Endodermal cell (in vitro differentiated cells): ENCODE data around the gene SPACA5B. TPM values are rescaled to one million over a fixed set of nuclear protein-coding genes. Genes with fewer than 3 reads are reported as not detected.
"Not testable (repeated sequence)": the region's sequence is repeated elsewhere in the genome, so short reads cannot be mapped to it uniquely, and the experiment has no call there.

Source experiments
- DNase-seq: peaks from one replicate; pipeline ENCODE4 v3.0.0-alpha.2; 2017
- H3K27ac ChIP-seq: 2 replicates; pipeline ENCODE4 v1.5.1; 2013; ENCODE audit warnings: mild to moderate bottlenecking, low read depth, low read length, moderate library complexity
- H3K27me3 ChIP-seq: 2 replicates; pipeline ENCODE4 v1.6.1; 2013; ENCODE audit warnings: mild to moderate bottlenecking, low read length, moderate library complexity; ENCODE audit not compliant: insufficient read depth, control insufficient read depth, poor library complexity, severe bottlenecking
- H3K36me3 ChIP-seq: 2 replicates; pipeline ENCODE4 v1.7.0; 2013; ENCODE audit warnings: mild to moderate bottlenecking, low read length, moderate library complexity; ENCODE audit not compliant: control insufficient read depth, insufficient read depth
- H3K4me1 ChIP-seq: one replicate; pipeline ENCODE4 v1.7.0; 2013; ENCODE audit warnings: low read length; ENCODE audit not compliant: control insufficient read depth, insufficient read depth
- H3K4me3 ChIP-seq: 2 replicates; pipeline ENCODE4 v1.5.1; 2013; ENCODE audit warnings: mild to moderate bottlenecking, low read length, moderate library complexity
- H3K9ac ChIP-seq: 2 replicates; pipeline ENCODE4 v1.6.1; 2013; ENCODE audit warnings: mild to moderate bottlenecking, low read length, moderate library complexity; ENCODE audit not compliant: poor library complexity, severe bottlenecking; ENCODE audit errors: extremely low read depth
- H3K9me3 ChIP-seq: 2 replicates; pipeline ENCODE4 v1.6.1; 2013; ENCODE audit warnings: mild to moderate bottlenecking, low read length, moderate library complexity; ENCODE audit not compliant: control insufficient read depth
- H3K27ac Mint-ChIP-seq: 2 replicates; pipeline ENCODE4 v1.8.0; 2020; ENCODE audit warnings: mixed read lengths
- H3K27me3 Mint-ChIP-seq: 2 replicates; pipeline ENCODE4 v1.8.0; 2021; ENCODE audit warnings: mild to moderate bottlenecking, mixed read lengths; ENCODE audit not compliant: insufficient read depth
- H3K36me3 Mint-ChIP-seq: 2 replicates; pipeline ENCODE4 v1.8.0; 2020; ENCODE audit warnings: low read depth, mixed read lengths
- H3K4me1 Mint-ChIP-seq: 2 replicates; pipeline ENCODE4 v1.8.0; 2020; ENCODE audit warnings: mixed read lengths
- H3K4me3 Mint-ChIP-seq: 2 replicates; pipeline ENCODE4 v1.8.0; 2020; ENCODE audit warnings: mild to moderate bottlenecking, moderate library complexity, mixed read lengths
- H3K9me3 Mint-ChIP-seq: 2 replicates; pipeline ENCODE4 v1.8.0; 2020; ENCODE audit warnings: mild to moderate bottlenecking, mixed read lengths
- CTCF ChIP-seq: fragments of 200-600 bp; sonication (generic); conservative IDR thresholded peaks from 2 replicates; pipeline ENCODE4 v1.5.0; 2021; ENCODE audit warnings: antibody characterized with exemption, mild to moderate bottlenecking
- WGBS, 2 experiments: methylation state at CpG; one replicate each; pipeline versions ENCODE4 v1.1.5 to v1.1.7; 2013; ENCODE audit warnings: missing lambda C conversion rate in 2 of 2, mixed read lengths in 1 of 2; ENCODE audit not compliant: insufficient coverage in 1 of 2, insufficient read length in 1 of 2; 5-methylcytosine and 5-hydroxymethylcytosine counted together
- total RNA-seq, 2 donors: library from RNA; stranded (reverse); fragmentation: NEBNext Ultra II Directional in 1 of 2; extraction: Animal tissue kit (Norgen Biotek cat#: 25700) in 1 of 2; gene quantifications; 2 replicates in 1 of 2; 3 replicates in 1 of 2; pipeline ENCODE4 v1.2.1, GENCODE V29; 2021

SPACA5B gene
- total RNA-seq, 2 donors from 2014 or later = not detected

- no peak for DNase-seq
- no peak for TF ChIP-seq CTCF
- Mint-ChIP-seq H3K4me1 (peaks cover 6% of the 10 kb centered on the region), H3K27me3 (no peaks in the 10 kb centered on the region), H3K36me3 (no peaks in the 10 kb centered on the region), H3K27ac (no peak overlapping the region), H3K9me3 (peaks cover 53% of the 10 kb centered on the region), H3K4me3 (no peak overlapping the region)
- no peaks in the 10 kb centered on the region for H3K27me3 ChIP-seq
- H3K9ac ChIP-seq = no peak overlapping the region
- WGBS, 2 experiments = 96 to 97% methylated on average over 5 of the region's 5 CpGs
- no peaks in the 10 kb centered on the region for H3K4me1 ChIP-seq
- H3K9me3 ChIP-seq = no peaks in the 10 kb centered on the region
- no peak overlapping the region for H3K4me3 ChIP-seq
- H3K27ac ChIP-seq = no peak overlapping the region
- no peaks in the 10 kb centered on the region for H3K36me3 ChIP-seq
Observed at GRCh38 chrX:48090123-48090522, 40.3 kb upstream of the SPACA5B start.

- 88% methylated on average over 3 of the region's 3 CpGs; no CpG with 5 or more reads in 1 of the 2 experiments for WGBS, 2 experiments
- DNase-seq, H3K27ac Mint-ChIP-seq, H3K36me3 Mint-ChIP-seq, H3K36me3 ChIP-seq, H3K4me3 ChIP-seq, H3K27ac ChIP-seq, H3K4me3 Mint-ChIP-seq, H3K27me3 Mint-ChIP-seq, H3K4me1 Mint-ChIP-seq, H3K27me3 ChIP-seq, H3K9me3 ChIP-seq, H3K9ac ChIP-seq, H3K4me1 ChIP-seq: not testable (repeated sequence)
- H3K9me3 Mint-ChIP-seq = peaks cover 46% of the 10 kb centered on the region
Observed at GRCh38 chrX:48092558-48092957, 37.9 kb upstream of the SPACA5B start.

- no peak overlapping the region for H3K9ac ChIP-seq
- WGBS, 2 experiments = 98% methylated on average over 3 of the region's 3 CpGs; no CpG with 5 or more reads in 1 of the 2 experiments
- TF ChIP-seq CTCF = no peak
- Mint-ChIP-seq H3K27ac (no peak overlapping the region), H3K4me1 (peaks cover 10% of the 10 kb centered on the region), H3K9me3 (peaks cover 70% of the 10 kb centered on the region), H3K36me3 (no peaks in the 10 kb centered on the region), H3K4me3 (no peak overlapping the region), H3K27me3 (peaks cover 2% of the 10 kb centered on the region)
- no peaks in the 10 kb centered on the region for H3K9me3 ChIP-seq
- H3K4me1 ChIP-seq = no peaks in the 10 kb centered on the region
- no peak overlapping the region for H3K27ac ChIP-seq
- no peak for DNase-seq
- H3K36me3 ChIP-seq = no peaks in the 10 kb centered on the region
- no peak overlapping the region for H3K4me3 ChIP-seq
- no peaks in the 10 kb centered on the region for H3K27me3 ChIP-seq
Observed at GRCh38 chrX:48101443-48101842, 29.0 kb upstream of the SPACA5B start.

GRCh38 chrX:48102874-48103374 lies 27.5 kb upstream of the SPACA5B start:
- H3K4me3 Mint-ChIP-seq = no peak overlapping the region
- TF ChIP-seq CTCF = no peak

More at GRCh38 chrX:48102874-48103374, 27.5 kb upstream of the SPACA5B start:
- H3K27ac ChIP-seq = no peak overlapping the region
- no peak overlapping the region for H3K27ac Mint-ChIP-seq
- DNase-seq = no peak
- peaks cover 75% of the 10 kb centered on the region for H3K9me3 Mint-ChIP-seq
- H3K9me3 ChIP-seq = no peaks in the 10 kb centered on the region
- 96 to 100% methylated on average over 2 to 6 of the region's 6 CpGs for WGBS, 2 experiments
- H3K4me1 Mint-ChIP-seq = peaks cover 10% of the 10 kb centered on the region
- H3K4me3 ChIP-seq = no peak overlapping the region
- H3K27me3 ChIP-seq = no peaks in the 10 kb centered on the region
- no peaks in the 10 kb centered on the region for H3K36me3 ChIP-seq
- H3K27me3 Mint-ChIP-seq = peaks cover 2% of the 10 kb centered on the region
- no peaks in the 10 kb centered on the region for H3K36me3 Mint-ChIP-seq
- no peaks in the 10 kb centered on the region for H3K4me1 ChIP-seq
- H3K9ac ChIP-seq = no peak overlapping the region
